ENCODE data around the gene ZMYM4. TPM values are rescaled to one million over a fixed set of nuclear protein-coding genes. Genes with fewer than 3 reads are reported as not detected.

ZMYM4 gene
- total and polyA plus RNA-seq, 10 of the 15 experiments (the other 5 are each of a cell fraction or from before 2014, with no cell fraction given): 8.0 to 37.0 (median 28.1) TPM

DNA sequence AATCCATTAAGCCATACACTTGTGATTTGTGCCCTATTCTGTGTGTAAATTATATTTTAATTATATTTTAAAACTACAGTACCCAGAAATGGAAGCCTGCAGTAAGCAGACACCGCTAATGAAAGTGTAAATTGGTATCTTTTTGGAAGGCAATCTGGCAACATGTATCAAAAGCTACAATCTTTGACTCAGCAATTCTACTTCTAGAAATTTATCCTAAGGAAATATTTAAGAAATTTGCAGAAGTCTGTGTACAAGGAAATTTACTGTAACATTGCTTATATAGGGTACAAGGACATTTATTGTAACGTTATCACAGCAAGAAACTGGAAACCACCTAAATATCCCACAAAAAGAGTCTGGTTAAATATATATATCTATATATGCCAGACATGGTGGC lies 14.6 kb upstream of the ZMYM4 start (continued):
- TF ChIP-seq, protein P1, sequence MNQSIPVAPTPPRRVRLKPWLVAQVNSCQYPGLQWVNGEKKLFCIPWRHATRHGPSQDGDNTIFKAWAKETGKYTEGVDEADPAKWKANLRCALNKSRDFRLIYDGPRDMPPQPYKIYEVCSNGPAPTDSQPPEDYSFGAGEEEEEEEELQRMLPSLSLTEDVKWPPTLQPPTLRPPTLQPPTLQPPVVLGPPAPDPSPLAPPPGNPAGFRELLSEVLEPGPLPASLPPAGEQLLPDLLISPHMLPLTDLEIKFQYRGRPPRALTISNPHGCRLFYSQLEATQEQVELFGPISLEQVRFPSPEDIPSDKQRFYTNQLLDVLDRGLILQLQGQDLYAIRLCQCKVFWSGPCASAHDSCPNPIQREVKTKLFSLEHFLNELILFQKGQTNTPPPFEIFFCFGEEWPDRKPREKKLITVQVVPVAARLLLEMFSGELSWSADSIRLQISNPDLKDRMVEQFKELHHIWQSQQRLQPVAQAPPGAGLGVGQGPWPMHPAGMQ (IDR thresholded peaks at IDR 0.05; ENCODE audit: borderline replicate concordance): no peak

DNA sequence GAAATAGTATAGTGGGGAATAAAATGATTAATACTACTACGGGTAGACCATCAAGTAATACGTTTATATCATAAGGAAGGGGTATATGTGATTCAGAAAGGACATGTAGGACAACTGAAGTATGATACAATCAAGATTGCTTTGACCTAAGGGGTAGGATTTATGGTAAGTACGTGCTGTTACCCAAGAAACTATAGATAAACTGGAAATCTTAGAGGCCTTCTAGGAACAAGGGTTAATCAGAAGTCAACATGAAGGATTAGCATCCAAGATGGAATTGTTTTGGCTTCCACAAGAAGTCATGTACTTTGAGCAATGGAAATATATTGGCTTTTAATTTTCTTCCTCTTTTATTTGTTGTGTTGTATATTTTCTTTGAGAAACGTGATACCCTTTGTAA lies 13.2 kb upstream of the ZMYM4 start:
- Histone ChIP-seq H3K27ac (ENCODE audit: control insufficient read depth, insufficient read depth) (no peak overlapping the region), H3K79me2 (ENCODE audit: control insufficient read depth, insufficient read depth, low read length) (no peaks in the 10 kb centered on the region), H3K4me3 (no peak overlapping the region), H4K20me1 (ENCODE audit: control insufficient read depth, insufficient read depth) (no peaks in the 10 kb centered on the region), H3K4me1 (ENCODE audit: control insufficient read depth, insufficient read depth, low read length) (no peaks in the 10 kb centered on the region), H3K4me2 (ENCODE audit: control insufficient read depth, insufficient read depth) (no peak overlapping the region), H3K9ac (ENCODE audit: control insufficient read depth, insufficient read depth, low read length) (no peak overlapping the region), H3K9me3 (replicated peaks; ENCODE audit: control insufficient read depth, insufficient read depth, low read length) (no peaks in the 10 kb centered on the region), H3K27me3 (replicated peaks in 1 of 2; ENCODE audit: control insufficient read depth in 2 of 2, insufficient read depth in 2 of 2, low read length in 1 of 2) (no peaks in the 10 kb centered on the region), H2AFZ (ENCODE audit: control insufficient read depth, low read depth, low read length) (no peak overlapping the region), H3K36me3 (ENCODE audit: control insufficient read depth in 2 of 2, insufficient read depth in 2 of 2, low read length in 1 of 2) (no peaks in the 10 kb centered on the region)
- FAIRE-seq (no peak), DNase-seq (ENCODE audit: low read depth, low spot score) (no peak), ATAC-seq (no peak)
- no TSS peak for BruUV-seq (replicated peaks)
- intact Hi-C loops (cut with micrococcal nuclease; ENCODE audit: unreplicated experiment): no loop called here
- CTCF ChIA-PET: no interaction called here
- WGBS (ENCODE audit: insufficient coverage, insufficient replicate concordance, low lambda C conversion rate, missing lambda C conversion rate): 23% methylated on average over 4 of the region's 4 CpGs
- POLR2A ChIA-PET: no interaction called here
- in situ Hi-C loops (cut with MboI): no loop called here
- SMC1A ChIA-PET (ENCODE audit: uncharacterized antibody, unreplicated experiment): no interaction called here
- no peak for TF ChIP-seq PAX5 (IDR thresholded peaks at IDR 0.05; ENCODE audit: borderline replicate concordance, low read depth, low read length)
- TF ChIP-seq, protein P2, sequence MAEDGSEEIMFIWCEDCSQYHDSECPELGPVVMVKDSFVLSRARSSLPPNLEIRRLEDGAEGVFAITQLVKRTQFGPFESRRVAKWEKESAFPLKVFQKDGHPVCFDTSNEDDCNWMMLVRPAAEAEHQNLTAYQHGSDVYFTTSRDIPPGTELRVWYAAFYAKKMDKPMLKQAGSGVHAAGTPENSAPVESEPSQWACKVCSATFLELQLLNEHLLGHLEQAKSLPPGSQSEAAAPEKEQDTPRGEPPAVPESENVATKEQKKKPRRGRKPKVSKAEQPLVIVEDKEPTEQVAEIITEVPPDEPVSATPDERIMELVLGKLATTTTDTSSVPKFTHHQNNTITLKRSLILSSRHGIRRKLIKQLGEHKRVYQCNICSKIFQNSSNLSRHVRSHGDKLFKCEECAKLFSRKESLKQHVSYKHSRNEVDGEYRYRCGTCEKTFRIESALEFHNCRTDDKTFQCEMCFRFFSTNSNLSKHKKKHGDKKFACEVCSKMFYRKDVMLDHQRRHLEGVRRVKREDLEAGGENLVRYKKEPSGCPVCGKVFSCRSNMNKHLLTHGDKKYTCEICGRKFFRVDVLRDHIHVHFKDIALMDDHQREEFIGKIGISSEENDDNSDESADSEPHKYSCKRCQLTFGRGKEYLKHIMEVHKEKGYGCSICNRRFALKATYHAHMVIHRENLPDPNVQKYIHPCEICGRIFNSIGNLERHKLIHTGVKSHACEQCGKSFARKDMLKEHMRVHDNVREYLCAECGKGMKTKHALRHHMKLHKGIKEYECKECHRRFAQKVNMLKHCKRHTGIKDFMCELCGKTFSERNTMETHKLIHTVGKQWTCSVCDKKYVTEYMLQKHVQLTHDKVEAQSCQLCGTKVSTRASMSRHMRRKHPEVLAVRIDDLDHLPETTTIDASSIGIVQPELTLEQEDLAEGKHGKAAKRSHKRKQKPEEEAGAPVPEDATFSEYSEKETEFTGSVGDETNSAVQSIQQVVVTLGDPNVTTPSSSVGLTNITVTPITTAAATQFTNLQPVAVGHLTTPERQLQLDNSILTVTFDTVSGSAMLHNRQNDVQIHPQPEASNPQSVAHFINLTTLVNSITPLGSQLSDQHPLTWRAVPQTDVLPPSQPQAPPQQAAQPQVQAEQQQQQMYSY (CRISPR knock-in tag; IDR thresholded peaks at IDR 0.05): no peak
- TF ChIP-seq, protein P3, sequence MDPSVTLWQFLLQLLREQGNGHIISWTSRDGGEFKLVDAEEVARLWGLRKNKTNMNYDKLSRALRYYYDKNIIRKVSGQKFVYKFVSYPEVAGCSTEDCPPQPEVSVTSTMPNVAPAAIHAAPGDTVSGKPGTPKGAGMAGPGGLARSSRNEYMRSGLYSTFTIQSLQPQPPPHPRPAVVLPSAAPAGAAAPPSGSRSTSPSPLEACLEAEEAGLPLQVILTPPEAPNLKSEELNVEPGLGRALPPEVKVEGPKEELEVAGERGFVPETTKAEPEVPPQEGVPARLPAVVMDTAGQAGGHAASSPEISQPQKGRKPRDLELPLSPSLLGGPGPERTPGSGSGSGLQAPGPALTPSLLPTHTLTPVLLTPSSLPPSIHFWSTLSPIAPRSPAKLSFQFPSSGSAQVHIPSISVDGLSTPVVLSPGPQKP (IDR thresholded peaks at IDR 0.05; ENCODE audit: low read depth, low read length): no peak
- TF ChIP-seq, protein P4, sequence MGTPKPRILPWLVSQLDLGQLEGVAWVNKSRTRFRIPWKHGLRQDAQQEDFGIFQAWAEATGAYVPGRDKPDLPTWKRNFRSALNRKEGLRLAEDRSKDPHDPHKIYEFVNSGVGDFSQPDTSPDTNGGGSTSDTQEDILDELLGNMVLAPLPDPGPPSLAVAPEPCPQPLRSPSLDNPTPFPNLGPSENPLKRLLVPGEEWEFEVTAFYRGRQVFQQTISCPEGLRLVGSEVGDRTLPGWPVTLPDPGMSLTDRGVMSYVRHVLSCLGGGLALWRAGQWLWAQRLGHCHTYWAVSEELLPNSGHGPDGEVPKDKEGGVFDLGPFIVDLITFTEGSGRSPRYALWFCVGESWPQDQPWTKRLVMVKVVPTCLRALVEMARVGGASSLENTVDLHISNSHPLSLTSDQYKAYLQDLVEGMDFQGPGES (IDR thresholded peaks at IDR 0.05): no peak
- TF ChIP-seq, protein P5, sequence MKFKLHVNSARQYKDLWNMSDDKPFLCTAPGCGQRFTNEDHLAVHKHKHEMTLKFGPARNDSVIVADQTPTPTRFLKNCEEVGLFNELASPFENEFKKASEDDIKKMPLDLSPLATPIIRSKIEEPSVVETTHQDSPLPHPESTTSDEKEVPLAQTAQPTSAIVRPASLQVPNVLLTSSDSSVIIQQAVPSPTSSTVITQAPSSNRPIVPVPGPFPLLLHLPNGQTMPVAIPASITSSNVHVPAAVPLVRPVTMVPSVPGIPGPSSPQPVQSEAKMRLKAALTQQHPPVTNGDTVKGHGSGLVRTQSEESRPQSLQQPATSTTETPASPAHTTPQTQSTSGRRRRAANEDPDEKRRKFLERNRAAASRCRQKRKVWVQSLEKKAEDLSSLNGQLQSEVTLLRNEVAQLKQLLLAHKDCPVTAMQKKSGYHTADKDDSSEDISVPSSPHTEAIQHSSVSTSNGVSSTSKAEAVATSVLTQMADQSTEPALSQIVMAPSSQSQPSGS (IDR thresholded peaks at IDR 0.05; ENCODE audit: low read length): no peak
- no peak for TF ChIP-seq BMI1 (IDR thresholded peaks at IDR 0.05; ENCODE audit: borderline replicate concordance)
- TF ChIP-seq EP300 (IDR thresholded peaks at IDR 0.05; ENCODE audit: borderline replicate concordance in 1 of 2, control insufficient read depth in 1 of 2, low read depth in 2 of 2, low read length in 2 of 2): no peak
- TF ChIP-seq, protein P6, sequence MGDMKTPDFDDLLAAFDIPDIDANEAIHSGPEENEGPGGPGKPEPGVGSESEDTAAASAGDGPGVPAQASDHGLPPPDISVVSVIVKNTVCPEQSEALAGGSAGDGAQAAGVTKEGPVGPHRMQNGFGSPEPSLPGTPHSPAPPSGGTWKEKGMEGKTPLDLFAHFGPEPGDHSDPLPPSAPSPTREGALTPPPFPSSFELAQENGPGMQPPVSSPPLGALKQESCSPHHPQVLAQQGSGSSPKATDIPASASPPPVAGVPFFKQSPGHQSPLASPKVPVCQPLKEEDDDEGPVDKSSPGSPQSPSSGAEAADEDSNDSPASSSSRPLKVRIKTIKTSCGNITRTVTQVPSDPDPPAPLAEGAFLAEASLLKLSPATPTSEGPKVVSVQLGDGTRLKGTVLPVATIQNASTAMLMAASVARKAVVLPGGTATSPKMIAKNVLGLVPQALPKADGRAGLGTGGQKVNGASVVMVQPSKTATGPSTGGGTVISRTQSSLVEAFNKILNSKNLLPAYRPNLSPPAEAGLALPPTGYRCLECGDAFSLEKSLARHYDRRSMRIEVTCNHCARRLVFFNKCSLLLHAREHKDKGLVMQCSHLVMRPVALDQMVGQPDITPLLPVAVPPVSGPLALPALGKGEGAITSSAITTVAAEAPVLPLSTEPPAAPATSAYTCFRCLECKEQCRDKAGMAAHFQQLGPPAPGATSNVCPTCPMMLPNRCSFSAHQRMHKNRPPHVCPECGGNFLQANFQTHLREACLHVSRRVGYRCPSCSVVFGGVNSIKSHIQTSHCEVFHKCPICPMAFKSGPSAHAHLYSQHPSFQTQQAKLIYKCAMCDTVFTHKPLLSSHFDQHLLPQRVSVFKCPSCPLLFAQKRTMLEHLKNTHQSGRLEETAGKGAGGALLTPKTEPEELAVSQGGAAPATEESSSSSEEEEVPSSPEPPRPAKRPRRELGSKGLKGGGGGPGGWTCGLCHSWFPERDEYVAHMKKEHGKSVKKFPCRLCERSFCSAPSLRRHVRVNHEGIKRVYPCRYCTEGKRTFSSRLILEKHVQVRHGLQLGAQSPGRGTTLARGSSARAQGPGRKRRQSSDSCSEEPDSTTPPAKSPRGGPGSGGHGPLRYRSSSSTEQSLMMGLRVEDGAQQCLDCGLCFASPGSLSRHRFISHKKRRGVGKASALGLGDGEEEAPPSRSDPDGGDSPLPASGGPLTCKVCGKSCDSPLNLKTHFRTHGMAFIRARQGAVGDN (IDR thresholded peaks at IDR 0.05): no peak
- RAD21 ChIA-PET (ENCODE audit: unreplicated experiment): no interaction called here

Data from GM12878 (cell line).